ENCODE measurements around the gene PTGER2.

The PTGER2 gene

GRCh38 chr14:52370406-52370935 lies 56.4 kb downstream of the PTGER2 start:
- peak; percentile 6 to 58 for DNase-seq (ENCODE audit: low read depth in 1 of 2, low spot score in 1 of 2)
- TF ChIP-seq JUND (IDR thresholded peaks at IDR 0.05; ENCODE audit: low read depth) = no peak
- in situ Hi-C loops (cut with HindIII; ENCODE audit: low pct_unique_long_range_greater_than_20kb, low sequenced_read_pairs) = no loop called here

GRCh38 chr14:52377940-52378339 lies 63.8 kb downstream of the PTGER2 start:
- no peak for DNase-seq (ENCODE audit: low read depth in 1 of 2, low spot score in 1 of 2)
- no peak for TF ChIP-seq JUND (IDR thresholded peaks at IDR 0.05; ENCODE audit: low read depth)
- in situ Hi-C loops (cut with HindIII; ENCODE audit: low pct_unique_long_range_greater_than_20kb, low sequenced_read_pairs) = no loop called here

Data from T47D (cell line).